Retinal pigment epithelial cell (primary cell): ENCODE results near the gene CDS2.

ENCODE experiments used
- DNase-seq: peaks from one replicate; pipeline ENCODE4 v3.0.0-alpha.2; 2010; ENCODE audit warnings: low read depth
- H3K4me3 ChIP-seq: 2 replicates; pipeline ENCODE4 v1.5.1; 2011; ENCODE audit warnings: mild to moderate bottlenecking, low read length, control low read depth, moderate library complexity
- TF ChIP-seq, protein P1 (sequence below): conservative IDR thresholded peaks from 2 replicates; pipeline ENCODE4 v1.5.1; 2011; ENCODE audit warnings: low read depth, low read length, control low read depth, inconsistent platforms

CDS2 gene

DNA sequence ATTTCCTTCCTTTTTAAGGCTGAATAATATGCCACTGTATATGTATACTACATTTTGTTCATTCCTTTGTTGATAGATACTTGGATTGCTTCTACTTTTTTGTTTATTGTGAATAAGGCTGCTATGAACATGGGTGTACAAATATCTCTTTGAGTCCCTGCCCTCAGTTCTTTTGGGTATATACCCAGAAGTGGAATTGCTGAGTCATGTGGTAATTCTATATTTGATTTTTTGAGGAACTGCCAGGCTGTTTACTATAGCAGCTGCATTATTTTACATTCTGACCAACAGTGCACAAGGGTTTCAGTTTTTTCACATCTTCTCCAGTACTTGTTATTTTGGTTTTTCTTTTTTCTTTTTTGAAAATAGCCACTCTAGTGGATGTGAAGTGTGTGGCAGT, 34.1 kb downstream of the CDS2 start:
- TF ChIP-seq, protein P1, sequence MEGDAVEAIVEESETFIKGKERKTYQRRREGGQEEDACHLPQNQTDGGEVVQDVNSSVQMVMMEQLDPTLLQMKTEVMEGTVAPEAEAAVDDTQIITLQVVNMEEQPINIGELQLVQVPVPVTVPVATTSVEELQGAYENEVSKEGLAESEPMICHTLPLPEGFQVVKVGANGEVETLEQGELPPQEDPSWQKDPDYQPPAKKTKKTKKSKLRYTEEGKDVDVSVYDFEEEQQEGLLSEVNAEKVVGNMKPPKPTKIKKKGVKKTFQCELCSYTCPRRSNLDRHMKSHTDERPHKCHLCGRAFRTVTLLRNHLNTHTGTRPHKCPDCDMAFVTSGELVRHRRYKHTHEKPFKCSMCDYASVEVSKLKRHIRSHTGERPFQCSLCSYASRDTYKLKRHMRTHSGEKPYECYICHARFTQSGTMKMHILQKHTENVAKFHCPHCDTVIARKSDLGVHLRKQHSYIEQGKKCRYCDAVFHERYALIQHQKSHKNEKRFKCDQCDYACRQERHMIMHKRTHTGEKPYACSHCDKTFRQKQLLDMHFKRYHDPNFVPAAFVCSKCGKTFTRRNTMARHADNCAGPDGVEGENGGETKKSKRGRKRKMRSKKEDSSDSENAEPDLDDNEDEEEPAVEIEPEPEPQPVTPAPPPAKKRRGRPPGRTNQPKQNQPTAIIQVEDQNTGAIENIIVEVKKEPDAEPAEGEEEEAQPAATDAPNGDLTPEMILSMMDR, result no peak
- no peak for DNase-seq
- H3K4me3 ChIP-seq, result no peak overlapping the region

GRCh38 chr20:5161536-5162164, 34.8 kb downstream of the CDS2 start:
- TF ChIP-seq, protein P1, result no peak
- H3K4me3 ChIP-seq, result no peak overlapping the region
- no peak for DNase-seq

GRCh38 chr20:5164645-5165625, 38.1 kb downstream of the CDS2 start:
- TF ChIP-seq, protein P1, result no peak
- no peak overlapping the region for H3K4me3 ChIP-seq
- DNase-seq, result no peak

DNA sequence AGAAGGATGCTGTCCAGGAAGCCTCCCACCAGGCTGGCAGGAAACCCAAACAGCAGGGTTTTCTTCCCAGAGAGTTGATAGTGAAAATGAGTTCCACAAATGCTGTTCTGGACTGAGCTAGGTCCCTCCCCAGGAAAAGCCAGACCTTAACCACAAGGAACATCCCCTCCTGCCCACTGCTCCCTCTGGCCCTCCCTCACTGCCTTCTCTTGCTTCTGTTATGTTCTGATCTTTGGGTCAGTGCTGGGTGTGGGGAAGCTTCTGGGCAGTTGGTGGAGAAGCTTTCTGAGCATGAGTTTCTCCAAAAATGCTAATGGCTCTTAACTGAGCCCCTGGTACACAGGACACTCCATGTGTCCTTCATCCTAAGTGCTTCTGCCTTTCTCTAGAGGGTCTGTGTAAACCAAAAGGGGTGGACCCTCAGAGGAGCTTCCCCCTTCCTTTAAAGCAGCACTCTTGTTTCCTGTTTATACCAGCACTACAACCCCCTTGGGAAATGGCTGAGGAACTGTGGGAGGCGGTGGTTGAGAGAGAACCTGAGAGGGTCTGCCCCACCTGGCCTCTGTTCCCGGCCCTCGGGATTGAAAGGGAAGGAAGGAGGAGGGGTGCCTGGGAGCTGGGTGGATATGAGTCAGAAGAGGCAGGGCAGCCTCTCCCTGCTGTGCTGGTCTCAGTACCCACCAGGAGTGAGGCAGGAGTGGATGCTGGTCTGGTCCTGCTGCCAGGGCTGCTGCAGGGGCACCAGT, 42.0 kb downstream of the CDS2 start:
- no peak for DNase-seq
- no peak overlapping the region for H3K4me3 ChIP-seq
- TF ChIP-seq, protein P1, result no peak

GRCh38 chr20:5170341-5170740, 43.5 kb downstream of the CDS2 start:
- no peak overlapping the region for H3K4me3 ChIP-seq
- no peak for DNase-seq

GRCh38 chr20:5171064-5171789, 44.4 kb downstream of the CDS2 start:
- DNase-seq, result no peak
- TF ChIP-seq, protein P1, result no peak
- H3K4me3 ChIP-seq, result no peak overlapping the region

More at GRCh38 chr20:5170341-5170740, 43.5 kb downstream of the CDS2 start:
- TF ChIP-seq, protein P1, result no peak
